Effector CD4-positive, alpha-beta T cell (primary cell): ENCODE results near the gene PGGHG.
A peak's percentile ranks its signal among the peaks of the same experiment; 100 is the strongest.

Source experiments
- DNase-seq: peaks from one replicate; pipeline ENCODE4 v3.0.0-alpha.2; 2020

Gene PGGHG

GRCh38 chr11:269146-269890 lies 19.6 kb upstream of the PGGHG start:
- peak; percentile 35 for DNase-seq

GRCh38 chr11:270451-271318 lies 18.2 kb upstream of the PGGHG start:
- no peak for DNase-seq

- no peak for DNase-seq
Measured at GRCh38 chr11:271319-271715, 17.6 kb upstream of the PGGHG start.

GRCh38 chr11:272195-272930 lies 16.6 kb upstream of the PGGHG start:
- no peak for DNase-seq

- DNase-seq: no peak
Measured at GRCh38 chr11:272931-273198, 16.1 kb upstream of the PGGHG start.

- no peak for DNase-seq
Measured at GRCh38 chr11:276219-276618, 12.7 kb upstream of the PGGHG start.

GRCh38 chr11:278001-278951 lies 10.7 kb upstream of the PGGHG start, which contains the start of gene NLRP6:
Gene NLRP6, plus strand, starts transcription at chr11:278407. Its CDS starts 163 bp downstream, at chr11:278570.
- DNase-seq: no peak

- no peak for DNase-seq
Measured at GRCh38 chr11:279040-279965, 9.6 kb upstream of the PGGHG start.

- DNase-seq: peak; percentile 36
Measured at GRCh38 chr11:279966-280705, 8.8 kb upstream of the PGGHG start.

- no peak for DNase-seq
Measured at GRCh38 chr11:280706-281485, 8.0 kb upstream of the PGGHG start.

GRCh38 chr11:281486-282161 lies 7.3 kb upstream of the PGGHG start:
- DNase-seq: no peak

- no peak for DNase-seq
Measured at GRCh38 chr11:282171-282570, 6.8 kb upstream of the PGGHG start.

- no peak for DNase-seq
Measured at GRCh38 chr11:282630-283360, 6.1 kb upstream of the PGGHG start.

GRCh38 chr11:283405-284104 lies 5.4 kb upstream of the PGGHG start:
- no peak for DNase-seq

- no peak for DNase-seq
Measured at GRCh38 chr11:284105-285020, 4.6 kb upstream of the PGGHG start.
